Measurements from ENCODE around the gene HOXA3. TPM values are rescaled to one million over a fixed set of nuclear protein-coding genes. Genes with fewer than 3 reads are reported as not detected.
A peak's percentile ranks its signal among the peaks of the same experiment; 100 is the strongest.

Gene HOXA3
- total and polyA plus RNA-seq, 2 of the 8 experiments (the other 6 are each of a cell fraction or from before 2014, with no cell fraction given): not detected

- Histone ChIP-seq H4K20me1 (replicated peaks in 1 of 2; ENCODE audit: control insufficient read depth in 1 of 2, insufficient read depth in 2 of 2, low read length in 2 of 2) (peaks cover 33 to 59% of the 10 kb centered on the region in 2 experiments), H3K27ac (ENCODE audit: low read depth, low read length) (no peak overlapping the region), H3K79me1 (ENCODE audit: low read depth, low read length) (no peaks in the 10 kb centered on the region), H3K27me3 (replicated peaks in 1 of 4; ENCODE audit: control insufficient read depth in 3 of 4, extremely low read depth in 1 of 4, insufficient read depth in 3 of 4, low read length in 3 of 4) (peaks cover 98 to 100% (median 99%) of the 10 kb centered on the region in 4 experiments), H3K14ac (ENCODE audit: insufficient read length) (no peak overlapping the region), H2BK120ac (replicated peaks; ENCODE audit: low read depth, low read length) (no peak overlapping the region), H3K4me1 (replicated peaks in 1 of 4; ENCODE audit: control insufficient read depth in 3 of 4, insufficient read depth in 4 of 4, low read length in 3 of 4) (peaks cover 0 to 27% (median 17%) of the 10 kb centered on the region in 4 experiments; a peak in 6 of 7 replicates), H3K79me2 (ENCODE audit: control insufficient read depth in 1 of 2, insufficient read depth in 2 of 2, low read length in 2 of 2) (no peaks in the 10 kb centered on the region), H2BK15ac (ENCODE audit: low read length) (no peak overlapping the region), H3K23ac (ENCODE audit: insufficient read length) (no peak overlapping the region), H3K36me3 (ENCODE audit: control insufficient read depth in 2 of 4, insufficient read depth in 4 of 4, low read length in 3 of 4) (peaks cover 0 to 15% (median 0%) of the 10 kb centered on the region in 4 experiments; a peak in 1 of 8 replicates), H3K9me3 (ENCODE audit: insufficient read depth in 2 of 2, low read depth in 1 of 2, low read length in 1 of 2) (peaks cover 0 to 3% of the 10 kb centered on the region in 2 experiments; a peak in 1 of 4 replicates), H2BK12ac (ENCODE audit: low read depth, low read length) (peak overlapping the region; percentile 60; the same call in 1 of the 2 replicates), H3K23me2 (ENCODE audit: low read depth, low read length) (no peaks in the 10 kb centered on the region), H4K8ac (ENCODE audit: extremely low read depth, insufficient read depth, low read length) (peak overlapping the region; percentile 1; the same call in 1 of the 2 replicates), H3K18ac (ENCODE audit: extremely low read depth, low read length) (no peak overlapping the region), H3K56ac (replicated peaks; ENCODE audit: insufficient read length, low read depth, low read length) (no peak overlapping the region), H2AFZ (ENCODE audit: low read length) (no peak overlapping the region), H2BK20ac (ENCODE audit: low read length) (no peak overlapping the region), H3K4me2 (ENCODE audit: insufficient read depth in 1 of 2, low read depth in 2 of 2, low read length in 2 of 2) (peak overlapping the region; percentile 29 to 41), H3K4me3 (ENCODE audit: extremely low read depth in 1 of 4, insufficient read depth in 2 of 4, low read depth in 3 of 4, low read length in 4 of 4) (peak overlapping the region in 1 of 4 experiments; percentile 38; a peak in 2 of 8 replicates), H4K91ac (replicated peaks; ENCODE audit: insufficient read length, low read length) (no peak overlapping the region), H2AK5ac (ENCODE audit: low read depth, low read length) (no peak overlapping the region), H3K4ac (replicated peaks; ENCODE audit: insufficient read length, low read depth, low read length) (no peak overlapping the region), H3K9ac (replicated peaks in 1 of 4; ENCODE audit: extremely low read depth in 1 of 4, low read depth in 3 of 4, low read length in 3 of 4) (no peak overlapping the region), H4K5ac (ENCODE audit: insufficient read length, low read depth, low read length) (no peak overlapping the region), H2BK5ac (ENCODE audit: low read depth, low read length) (no peak overlapping the region)
- DNase-seq (ENCODE audit: low read depth in 1 of 2, low spot score in 2 of 2) (peak in 1 of 2 experiments; percentile 70), FAIRE-seq (no peak)
- 6% methylated on average over 47 of the region's 49 CpGs; no CpG with 5 or more reads in 1 of the 2 experiments for WGBS, 2 experiments (ENCODE audit: extremely low coverage in 1 of 2, insufficient coverage in 1 of 2, insufficient read length in 1 of 2, insufficient replicate concordance in 2 of 2, low coverage in 1 of 2, low lambda C conversion rate in 2 of 2, missing lambda C conversion rate in 1 of 2)
- ChIA-PET POLR2A (ENCODE audit: partially characterized antibody) (no interaction called here), CTCF (ENCODE audit: partially characterized antibody) (interaction anchor here (0.7 to 9.1 kb wide), 10 partner anchors 9 to 958 kb away, joined by 3 to 64 read pairs (median 4); partner anchors contain the start of gene HOXA7)
- TF ChIP-seq MAX (IDR thresholded peaks at IDR 0.05) (peak; percentile 45; the same call in 1 of the 2 replicates), HDAC2 (IDR thresholded peaks at IDR 0.05; ENCODE audit: borderline replicate concordance in 1 of 2, low read depth in 2 of 2, low read length in 2 of 2) (no peak), SIRT6 (IDR thresholded peaks at IDR 0.05; ENCODE audit: low read length) (no peak), CREB1 (IDR thresholded peaks at IDR 0.05) (no peak), SUZ12 (IDR thresholded peaks at IDR 0.05; ENCODE audit: low read length) (peak; percentile 94), EZH2 (IDR thresholded peaks at IDR 0.05; ENCODE audit: low read depth, low read length, severe bottlenecking) (peak; percentile 87), E2F6 (IDR thresholded peaks at IDR 0.05) (peak; percentile 51; the same call in 1 of the 2 replicates), CTBP2 (IDR thresholded peaks at IDR 0.05; ENCODE audit: borderline replicate concordance, insufficient read depth, insufficient read length, low read length) (peak; percentile 76), RNF2 (IDR thresholded peaks at IDR 0.05; ENCODE audit: borderline replicate concordance, low read depth, low read length, missing control alignments, poor library complexity, severe bottlenecking) (peak; percentile 88)
Measured at GRCh38 chr7:27188386-27189294, 36.3 kb upstream of the HOXA3 start.
